Measurements from ENCODE around the gene LGI1.

Gene LGI1

DNA sequence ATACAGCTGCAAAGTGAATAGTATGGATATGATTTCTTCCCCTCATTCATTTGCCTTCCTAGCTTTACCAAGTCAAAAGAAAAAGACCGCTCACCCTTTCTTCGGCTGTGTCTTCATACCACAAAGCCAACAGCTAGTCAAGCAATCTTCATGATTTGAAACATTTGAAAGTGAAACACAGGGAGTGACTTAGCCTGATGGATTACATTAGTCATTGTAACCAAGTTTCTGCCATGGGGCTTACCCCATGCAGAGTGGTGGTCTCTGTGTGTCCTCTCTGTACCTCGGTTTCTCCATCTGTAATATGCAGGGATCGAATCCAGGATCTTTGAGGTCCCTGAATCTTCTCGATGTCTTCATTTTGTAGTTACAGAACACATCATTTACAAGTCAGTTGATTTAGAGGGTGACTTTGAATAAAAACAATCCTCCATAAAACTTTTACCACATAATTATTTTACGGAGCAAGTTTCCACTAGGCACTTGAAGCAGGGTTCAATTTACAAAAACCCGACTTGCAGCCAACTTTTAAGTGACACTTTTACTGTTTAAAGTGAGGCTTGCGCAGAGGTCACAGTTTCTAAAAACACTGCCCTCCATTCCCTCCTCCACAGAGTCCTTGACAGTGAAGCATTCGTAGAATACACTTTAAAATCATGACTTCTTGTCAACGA, 2.2 kb upstream of the LGI1 start:
- no peak for DNase-seq

DNA sequence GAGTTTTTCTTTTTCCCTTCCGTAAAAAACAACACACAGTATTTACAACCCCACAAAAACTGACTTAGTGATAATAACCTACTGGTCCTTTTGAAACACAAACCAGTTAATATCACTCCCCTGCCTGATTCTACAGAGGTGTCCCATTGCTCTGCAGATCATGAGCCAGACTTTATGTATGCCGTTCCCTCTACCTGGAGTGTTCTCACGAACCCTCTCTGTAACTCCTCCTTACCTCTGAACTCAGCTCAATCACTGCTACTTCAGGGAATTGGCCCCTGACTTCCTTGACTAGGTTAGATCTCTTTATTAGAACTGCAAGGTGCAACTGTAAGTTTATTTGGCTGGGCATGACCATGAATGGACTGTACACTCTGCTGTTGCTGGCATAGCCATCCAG, 1.6 kb upstream of the LGI1 start:
- DNase-seq = no peak

DNA sequence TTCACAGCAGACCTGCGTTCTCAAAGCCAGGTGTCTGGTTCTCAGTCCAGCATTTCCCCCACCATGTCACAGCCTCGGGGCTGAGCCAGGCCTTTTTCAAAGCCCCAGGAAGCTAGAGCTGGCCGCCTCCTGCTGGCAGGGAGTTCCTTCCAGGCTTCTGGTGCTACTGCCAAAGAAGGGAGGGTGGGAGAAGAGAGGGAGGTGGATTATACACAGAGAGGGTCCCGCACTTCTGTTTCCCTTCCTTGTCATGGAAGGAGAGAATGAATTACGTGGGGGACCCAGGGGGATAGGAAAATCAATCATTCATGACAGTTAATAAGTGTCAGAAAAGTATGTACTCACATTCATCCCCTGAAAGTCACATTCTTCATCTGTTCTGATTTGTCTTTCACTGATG, 600 bp upstream of the LGI1 start:
- no peak for DNase-seq

DNA sequence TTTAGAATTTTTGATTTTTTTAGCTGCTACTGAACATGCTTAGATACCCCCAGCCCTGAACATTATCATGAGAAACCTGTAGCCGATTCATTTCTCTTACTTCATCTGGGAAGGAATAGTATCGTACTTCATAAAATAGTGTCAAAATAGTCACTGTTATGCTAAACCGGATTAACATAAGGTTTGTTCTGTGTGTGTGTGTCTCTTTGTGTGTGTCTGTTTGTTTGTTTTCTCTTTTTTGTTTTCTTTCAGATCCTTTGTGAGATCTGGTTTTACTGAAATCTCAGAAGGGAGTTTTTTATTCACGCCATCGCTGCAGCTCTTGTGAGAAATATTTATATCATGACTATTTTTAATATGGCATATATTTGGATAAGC, 761 bp downstream of the LGI1 start:
- no peak for DNase-seq

DNA sequence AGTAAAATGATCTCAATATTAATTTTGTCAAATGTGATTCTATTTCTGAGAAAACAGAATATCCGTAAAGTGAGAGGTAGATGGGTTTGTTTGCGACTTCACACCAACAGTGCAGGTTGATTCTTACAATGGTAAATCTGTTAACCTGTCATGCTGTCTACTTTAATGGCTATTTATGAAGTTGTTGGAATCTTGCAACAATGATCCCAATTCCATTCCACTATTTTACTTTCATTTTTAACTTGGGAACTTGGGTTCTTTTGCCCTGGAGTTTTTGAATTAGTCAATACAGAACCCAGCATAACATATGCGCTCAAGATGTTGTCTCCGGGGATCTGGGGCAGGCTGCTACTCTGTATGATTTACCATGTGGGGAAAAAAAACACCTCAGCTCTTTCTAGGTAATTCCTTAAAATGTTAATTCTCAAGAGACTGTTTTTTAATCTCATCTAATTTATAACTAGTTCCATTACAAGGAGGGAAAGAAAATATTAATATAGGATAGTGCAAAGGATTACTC, 1.2 kb downstream of the LGI1 start:
- no peak for DNase-seq

DNA sequence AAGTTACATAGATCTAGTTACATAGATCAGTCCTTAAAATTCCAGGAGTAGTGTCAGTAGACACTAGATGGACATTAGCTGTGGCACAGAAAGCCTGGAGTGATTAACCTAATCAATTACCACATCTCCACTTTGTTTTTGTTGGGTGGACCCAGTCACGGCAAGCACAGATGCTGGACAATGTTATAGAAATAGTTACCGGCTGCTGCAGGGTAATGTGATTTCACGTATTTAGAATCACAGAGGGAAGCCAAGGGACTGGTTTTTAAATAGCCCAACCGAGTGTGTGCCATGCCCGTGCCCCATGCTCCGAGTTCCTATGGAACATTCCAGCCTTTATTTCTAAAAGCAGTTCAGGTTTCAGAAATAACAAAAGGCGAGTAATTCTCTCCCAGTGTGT, 2.8 kb downstream of the LGI1 start:
- DNase-seq = no peak

DNA sequence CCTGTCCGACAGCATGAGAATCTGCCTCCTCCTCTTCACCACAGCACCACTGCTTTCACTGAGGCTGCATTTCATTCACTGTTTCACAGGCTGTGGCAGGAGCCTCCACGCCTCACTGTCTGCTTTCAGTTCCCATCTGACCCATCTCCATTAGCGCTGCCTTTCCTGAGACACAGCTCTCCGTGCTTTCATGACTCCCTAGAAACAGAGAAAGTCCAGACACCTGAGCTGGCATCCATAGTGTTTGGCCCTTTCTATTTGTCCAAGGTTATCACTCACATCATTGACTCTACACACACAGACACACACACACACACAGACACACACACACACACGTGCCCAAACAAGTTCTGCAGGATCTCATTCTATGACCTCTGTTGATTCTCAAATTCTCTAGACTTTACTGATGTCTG, 5.2 kb downstream of the LGI1 start:
- DNase-seq = no peak

DNA sequence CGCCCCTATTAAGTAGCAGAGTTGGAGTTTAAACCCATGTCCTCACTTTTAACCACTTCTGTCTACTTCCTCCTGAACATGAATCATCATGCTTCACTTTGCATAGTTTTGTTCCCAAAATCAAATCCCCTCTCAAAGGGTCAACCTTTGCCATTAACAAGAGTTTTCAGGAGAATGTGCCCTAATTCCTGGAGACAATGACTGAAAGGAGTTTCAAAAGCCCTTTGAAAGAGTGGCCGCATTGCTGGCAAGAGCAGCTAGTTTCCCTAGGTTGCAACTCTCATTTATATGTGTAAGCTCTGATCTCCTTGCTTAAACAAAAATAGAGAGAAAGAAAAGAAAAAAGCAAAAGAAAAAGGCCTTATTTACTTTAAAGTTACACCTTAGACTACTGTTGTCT, 9.2 kb downstream of the LGI1 start:
- no peak for DNase-seq

DNA sequence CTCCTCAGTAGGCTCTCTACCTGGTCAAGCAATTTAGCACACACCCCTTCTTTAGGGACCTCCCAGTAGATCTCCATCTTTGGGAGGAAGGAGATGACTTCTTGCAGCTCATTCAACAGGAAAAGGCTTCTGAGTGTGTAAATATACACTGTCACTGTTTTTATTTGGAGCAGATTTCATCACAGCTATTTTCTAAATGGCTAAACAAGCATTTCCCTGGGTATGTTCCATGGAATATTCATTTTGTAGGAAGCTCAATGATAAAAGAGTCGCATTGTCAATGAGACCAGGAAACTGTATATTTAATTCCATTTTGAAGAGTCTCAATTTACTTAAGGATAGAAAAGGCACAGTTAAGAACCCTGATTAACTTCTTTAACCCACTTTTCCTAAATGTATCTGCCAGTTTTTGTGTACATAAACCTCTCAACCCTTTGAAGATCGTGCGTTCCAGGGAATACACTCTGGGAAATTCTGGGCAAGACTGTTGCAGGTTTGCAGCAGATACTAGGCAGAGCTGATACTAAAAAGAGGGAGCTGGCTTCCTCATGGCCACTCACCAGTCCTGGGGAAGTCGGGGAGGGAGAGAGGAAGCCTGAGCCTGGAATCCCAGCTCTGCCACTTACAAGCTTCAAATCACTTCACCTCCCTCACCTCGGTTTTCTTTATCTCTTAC, 10.1 kb downstream of the LGI1 start:
- DNase-seq = no peak

DNA sequence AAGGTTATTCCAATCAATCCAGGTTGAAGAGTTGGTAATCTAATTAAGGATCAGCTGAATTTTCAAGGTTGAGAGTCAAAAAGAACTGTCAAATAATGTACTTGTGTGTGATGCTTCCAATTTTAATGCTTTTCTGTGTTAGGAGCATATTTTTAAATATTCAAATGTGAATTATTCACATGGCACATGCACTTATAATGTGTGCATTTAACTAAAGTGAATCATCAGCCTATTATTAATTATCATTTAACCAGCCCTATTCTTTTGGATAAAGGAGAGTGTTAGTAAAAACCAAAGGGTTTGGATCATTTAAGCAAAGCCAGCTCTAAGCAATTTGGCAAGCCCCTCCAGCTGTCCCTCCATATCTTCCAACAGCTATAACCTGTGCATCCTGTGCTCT, 11.2 kb downstream of the LGI1 start:
- no peak for DNase-seq

DNA sequence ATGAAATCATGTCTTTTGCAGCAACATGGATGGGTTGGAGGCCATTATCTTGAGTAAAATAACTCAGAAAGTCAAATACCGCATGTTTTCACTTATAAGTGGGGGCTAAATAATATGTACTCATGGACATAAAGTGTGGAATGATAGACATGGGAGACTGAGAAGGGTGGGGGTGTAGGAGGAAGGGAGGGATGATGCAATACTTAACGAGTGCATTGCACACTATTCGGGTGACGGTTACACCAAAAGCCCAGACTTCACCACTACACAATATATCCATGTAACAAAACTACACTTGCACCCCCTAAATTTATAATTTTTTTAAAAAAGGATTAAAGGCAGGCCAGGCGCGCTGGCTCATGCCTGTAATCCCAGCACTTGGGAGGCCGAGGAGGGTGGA, 13.6 kb downstream of the LGI1 start:
- DNase-seq = no peak

DNA sequence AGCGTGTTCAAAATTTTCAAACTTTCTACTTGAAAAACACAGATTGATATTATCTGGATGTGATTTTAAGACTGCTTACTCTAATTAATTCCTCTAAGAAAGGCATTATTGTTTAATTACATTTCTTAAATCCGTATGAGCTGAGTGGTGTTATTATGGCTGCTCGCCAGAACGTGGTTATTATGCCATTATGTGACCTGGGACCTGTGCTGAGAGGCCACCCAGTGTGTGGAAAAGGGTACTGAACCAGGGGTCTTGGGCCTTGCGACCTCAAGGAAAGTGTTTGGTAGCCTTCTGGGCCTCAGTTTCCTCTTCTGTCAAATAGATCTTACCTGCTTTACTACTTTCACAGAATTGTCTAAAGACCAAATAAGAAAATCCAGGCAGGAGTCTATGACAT, 15.4 kb downstream of the LGI1 start:
- no peak for DNase-seq

DNA sequence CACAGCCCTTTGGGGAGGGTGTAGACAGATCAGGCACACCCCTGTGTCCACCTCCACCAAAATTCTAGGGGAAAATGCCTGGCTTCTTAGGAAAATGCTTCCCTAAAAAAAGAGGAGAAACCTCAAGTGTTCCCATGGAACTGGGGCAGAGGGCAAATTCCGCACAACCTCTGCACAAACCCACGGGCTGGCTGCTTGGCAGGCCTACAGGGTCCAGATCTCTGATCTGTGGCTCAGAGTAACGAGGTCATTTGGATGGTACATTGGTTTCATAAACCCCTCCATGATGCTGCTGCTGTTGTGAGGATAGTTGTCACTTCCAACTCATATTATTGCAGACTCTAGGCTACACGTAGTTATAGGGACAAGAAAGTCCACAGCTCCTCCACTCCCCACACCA, 16.0 kb downstream of the LGI1 start:
- no peak for DNase-seq

DNA sequence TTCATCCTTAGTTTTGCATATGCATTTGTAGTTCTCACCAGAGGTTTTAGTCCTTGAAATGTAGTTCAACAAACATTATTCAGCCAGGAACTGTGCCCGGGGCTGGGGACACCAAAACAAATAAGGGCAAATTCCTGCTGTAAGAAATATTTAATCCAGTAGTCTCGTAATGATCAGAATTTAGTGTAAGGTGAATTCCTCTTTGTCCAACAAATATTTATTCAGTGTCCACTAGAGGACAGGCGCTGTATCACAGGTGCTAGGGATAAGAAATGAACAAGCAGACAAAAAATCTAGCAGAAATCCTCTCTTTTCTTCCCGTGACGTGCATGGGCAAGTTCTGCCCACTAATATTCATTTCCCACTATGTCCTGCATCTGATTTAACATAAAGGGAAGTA, 17.6 kb downstream of the LGI1 start:
- DNase-seq = no peak

DNA sequence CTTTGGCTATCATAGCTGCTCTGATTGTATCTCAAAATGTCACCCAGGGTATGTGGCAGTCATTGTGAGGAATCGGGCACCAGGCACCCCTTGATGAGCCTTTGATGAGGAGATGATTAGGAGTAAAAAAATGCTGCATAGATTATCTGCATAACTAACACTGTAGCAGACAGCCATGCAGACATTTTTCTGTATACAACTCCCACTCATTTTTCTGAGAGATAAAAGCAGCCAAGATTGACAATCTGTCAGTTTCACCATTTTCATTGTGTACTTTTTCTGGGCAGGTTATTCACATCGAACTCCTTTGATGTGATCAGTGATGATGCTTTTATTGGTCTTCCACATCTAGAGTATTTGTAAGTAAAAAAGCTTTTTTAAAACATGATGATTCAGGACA, 19.4 kb downstream of the LGI1 start:
- DNase-seq = no peak

DNA sequence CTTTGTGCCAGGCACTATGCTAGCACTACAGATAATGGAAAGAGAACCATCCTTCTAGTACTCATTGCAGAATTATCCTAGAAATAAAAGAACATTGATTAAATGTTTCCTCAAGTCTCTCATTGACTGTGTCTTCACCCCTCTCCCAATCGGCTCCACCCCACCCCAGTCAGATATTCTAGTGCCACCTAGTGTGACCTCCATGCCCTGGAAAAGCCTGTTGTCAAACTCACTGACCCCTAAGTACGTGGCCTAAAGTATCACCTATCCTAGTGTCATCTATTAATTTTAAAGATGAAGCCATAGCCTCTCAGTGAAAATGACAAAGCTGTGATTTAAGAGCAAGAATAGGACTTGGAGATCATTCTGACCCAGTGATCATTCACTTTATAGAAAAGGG, 26.3 kb downstream of the LGI1 start:
- DNase-seq = no peak

DNA sequence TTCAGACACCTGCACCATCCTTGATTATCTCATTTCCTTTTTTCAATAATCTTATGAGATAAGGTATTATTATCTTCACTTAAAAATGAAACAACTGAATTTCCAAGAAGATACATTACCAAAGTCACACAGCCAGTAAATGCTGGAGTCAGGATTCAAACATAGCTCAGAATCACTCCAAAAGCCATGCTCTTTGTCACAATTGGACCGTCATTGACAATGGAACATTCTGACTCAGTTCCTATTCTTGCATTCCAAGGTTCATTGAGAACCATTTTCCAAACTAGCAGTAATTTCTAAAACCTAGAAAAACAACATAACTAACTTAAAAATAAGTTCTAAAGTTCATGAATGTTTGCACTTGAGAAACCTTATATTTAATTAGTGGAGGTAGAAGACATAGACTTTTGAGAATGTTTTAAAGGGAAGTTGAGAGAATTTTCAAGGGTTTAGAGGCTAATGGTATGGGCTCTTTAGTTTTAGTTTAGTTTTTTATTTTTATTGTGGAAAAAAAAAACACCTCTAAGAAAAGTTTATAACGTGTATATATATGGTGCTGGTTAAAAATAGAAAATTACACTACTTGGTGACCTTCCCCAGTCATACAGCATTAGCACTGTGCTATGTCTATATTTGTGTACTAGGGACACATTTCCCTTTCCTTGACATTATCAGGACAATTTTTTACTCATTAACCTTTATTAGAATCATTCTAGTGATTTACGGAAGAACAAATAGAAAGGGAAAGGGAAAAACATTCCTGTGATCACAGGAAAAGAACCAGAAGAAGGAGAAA, 30.9 kb downstream of the LGI1 start:
- no peak for DNase-seq

DNA sequence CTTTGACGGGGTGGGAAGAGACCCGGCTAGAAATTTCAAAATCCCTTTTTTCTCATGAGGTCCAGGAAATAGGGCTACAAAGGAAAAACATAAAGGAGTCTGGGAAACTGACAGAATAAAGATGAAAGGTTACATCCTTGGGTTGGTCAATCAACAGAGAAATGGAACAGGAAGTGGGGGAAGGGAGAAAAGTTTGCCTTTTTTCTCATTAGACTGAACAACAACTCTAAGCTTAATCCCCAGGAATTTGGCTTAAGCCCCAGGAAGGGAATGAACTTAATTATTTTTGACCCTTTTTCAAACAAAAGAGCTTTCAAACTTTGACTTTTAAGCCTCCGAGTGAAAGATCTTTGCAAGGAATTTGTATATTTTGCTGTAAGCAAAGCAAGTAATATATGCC, 32.7 kb downstream of the LGI1 start:
- DNase-seq = no peak

DNA sequence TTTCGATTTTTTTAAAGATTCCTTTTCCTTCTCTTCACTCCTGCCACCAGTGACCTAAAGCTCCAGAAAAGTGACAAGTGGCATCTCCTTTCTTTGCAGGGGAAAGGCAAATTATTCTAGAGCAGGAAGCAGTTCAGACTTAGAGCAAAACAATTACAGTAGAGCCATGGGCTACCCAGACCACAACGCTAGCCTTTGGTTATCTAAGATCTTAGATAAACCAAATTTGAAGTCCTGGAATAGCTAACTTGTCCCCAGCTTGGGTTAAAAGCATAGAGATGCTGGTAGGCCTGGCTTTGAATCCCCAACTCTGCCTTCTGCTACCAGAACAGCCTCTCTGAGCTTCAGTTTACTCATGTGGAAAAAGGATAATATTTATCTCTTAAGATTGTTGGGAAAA, 38.4 kb downstream of the LGI1 start:
- DNase-seq = no peak

DNA sequence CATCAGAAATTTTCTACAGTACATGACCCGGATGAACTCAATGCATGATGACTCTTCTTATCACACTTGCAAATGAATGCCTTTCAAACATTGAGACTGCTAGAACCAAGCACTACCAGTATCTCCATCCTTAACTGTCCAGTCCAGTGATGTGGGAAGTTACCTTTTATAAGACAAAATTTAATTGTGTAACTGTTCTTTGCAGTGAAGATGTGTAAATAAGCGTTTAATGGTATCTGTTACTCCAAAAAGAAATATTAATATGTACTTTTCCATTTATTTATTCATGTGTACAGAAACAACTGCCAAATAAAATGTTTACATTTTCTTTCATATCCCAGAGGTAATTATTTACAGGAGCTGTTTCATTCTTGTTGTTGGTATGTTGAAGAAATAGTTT, 40.1 kb downstream of the LGI1 start:
- DNase-seq = no peak

DNA sequence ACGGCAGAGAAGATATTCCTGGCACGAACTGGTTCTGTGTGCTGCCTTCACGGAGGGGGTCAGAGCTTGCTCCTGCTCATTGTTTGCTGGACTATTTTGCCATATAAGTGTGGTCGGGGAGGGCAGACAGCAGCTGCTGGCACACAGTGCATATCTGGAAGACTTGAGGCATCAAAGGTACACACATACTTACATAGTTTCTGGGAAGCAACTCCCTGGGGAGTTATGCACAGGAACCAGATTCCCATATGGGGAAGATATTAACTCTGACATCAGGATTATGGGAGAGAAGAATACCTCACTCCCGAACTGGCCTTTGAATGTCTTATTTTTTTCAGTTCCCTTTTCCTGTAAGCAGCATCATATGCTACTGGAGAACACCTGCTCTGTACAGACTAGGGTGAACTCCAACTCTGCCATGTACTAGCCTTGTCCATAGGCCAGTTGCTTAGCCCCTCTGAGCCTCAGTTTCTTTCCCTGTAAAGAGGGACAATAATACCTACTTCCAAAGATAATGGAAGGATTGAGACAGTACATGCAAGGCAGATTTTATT, 41.5 kb downstream of the LGI1 start:
- DNase-seq = no peak

DNA sequence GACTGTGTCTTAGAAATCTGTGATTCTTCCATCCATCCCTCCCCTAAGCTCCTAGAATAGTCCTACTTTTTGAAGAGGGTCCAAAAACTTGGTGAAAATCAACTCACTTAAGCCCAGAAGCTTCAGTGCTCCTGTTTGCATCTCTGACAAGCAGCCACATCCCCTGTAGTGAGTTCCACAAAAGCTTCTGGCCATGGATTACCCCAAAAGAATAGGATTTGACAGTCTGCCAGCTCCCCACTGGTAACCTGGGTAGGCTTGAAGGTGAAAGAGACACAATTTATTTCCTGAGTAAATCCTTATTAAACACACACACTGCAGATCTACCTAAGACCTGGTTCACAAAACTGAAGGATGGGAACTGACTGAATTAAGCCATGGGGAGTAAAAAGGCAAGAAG, 46.5 kb downstream of the LGI1 start:
- no peak for DNase-seq

DNA sequence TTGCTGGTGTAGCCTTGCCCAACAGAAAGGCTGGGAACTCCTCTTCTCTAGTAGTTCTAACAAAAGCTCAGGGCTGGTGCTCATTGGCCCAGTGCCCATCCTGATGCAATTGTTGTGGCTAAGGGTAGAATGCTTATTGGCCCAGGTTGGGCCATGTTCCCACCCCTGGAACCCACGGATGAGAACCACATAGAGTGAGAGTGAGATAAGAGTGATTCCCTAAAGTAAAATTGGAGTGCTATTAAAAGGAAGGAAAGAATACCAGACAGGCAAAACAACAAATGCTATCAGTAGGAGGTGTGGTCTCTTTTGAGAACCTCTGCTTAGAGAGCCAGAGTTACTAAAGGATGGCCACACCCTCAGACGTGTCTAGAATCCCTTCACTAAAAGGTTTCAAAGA, 49.2 kb downstream of the LGI1 start:
- no peak for DNase-seq

DNA sequence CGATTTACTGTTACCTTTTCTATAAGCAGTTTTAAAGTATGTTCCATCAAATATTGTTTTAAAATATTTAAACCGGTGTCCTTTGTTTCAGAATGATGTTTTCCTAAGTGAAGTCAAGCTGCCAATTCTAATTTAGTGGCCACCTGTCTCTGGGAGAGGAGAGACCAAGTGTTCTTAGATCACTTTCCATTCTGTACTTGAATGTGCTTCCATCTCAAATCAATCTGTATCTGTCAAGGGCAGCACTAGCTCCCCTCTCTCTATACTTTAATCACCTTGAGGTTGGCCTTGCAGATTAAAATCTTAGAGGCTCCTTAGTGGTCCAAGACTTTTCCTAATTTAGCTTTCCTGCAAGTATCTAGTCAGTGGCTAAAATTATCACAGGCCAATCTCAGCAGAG, 49.6 kb downstream of the LGI1 start:
- no peak for DNase-seq

Data from NCI-H774 (cell line).